Glomerular visceral epithelial cell (primary cell): ENCODE results near the gene CTTNBP2.
"Not testable (repeated sequence)": the region's sequence is repeated elsewhere in the genome, so short reads cannot be mapped to it uniquely, and the experiment has no call there.

Experiments used
- DNase-seq: peaks from one replicate; pipeline ENCODE4 v3.0.0-alpha.2; 2016; ENCODE audit errors: extremely low spot score

The CTTNBP2 gene

DNA sequence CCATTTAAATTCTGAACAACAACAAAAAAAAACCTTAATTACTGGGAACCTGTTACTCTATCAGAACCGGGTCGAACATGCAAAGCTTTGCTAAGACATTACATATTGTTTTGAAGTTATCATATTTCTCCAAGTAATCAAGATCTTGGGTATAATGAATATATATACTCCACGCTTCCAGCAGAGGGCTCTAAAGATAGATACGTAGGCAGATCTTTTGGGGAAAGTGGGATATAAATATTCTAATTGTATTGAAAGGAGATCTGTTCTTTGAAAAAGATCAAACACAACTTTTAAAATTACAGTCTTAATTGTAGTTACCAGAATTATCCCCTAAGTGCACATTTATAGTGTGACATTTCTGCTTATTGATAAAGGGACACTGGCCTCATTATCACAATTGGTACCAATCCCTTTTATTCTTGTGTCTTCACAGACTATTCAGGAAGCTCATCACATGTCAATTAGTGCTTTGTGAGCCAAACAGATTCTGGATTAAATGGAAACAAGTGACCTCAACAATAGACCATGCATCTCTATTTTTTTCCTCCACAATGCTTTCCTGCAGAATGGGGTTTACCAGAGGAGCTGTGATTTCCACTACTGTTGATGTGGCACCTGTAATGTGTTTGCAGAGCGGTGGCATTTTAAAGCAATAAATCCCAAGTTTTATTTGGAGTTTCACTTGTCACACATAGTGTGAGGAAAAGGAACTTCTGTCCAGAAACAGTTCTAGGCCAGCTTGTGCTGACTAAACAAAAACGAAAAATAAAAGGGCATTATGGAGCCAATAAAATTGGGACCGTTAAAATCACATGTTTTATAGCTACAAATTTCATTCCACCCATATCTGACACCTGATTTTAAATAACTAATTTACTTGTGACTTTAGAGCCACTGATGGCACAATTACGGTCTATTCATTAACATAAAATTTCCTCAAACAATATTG is 122.4 kb downstream of the CTTNBP2 start:
- DNase-seq = peak; percentile 21

GRCh38 chr7:117741962-117742361 is 131.3 kb downstream of the CTTNBP2 start:
- DNase-seq = no peak

GRCh38 chr7:117739085-117739484 is 134.2 kb downstream of the CTTNBP2 start:
- no peak for DNase-seq

- DNase-seq = no peak
These were observed 135.3 kb downstream of the CTTNBP2 start for GRCh38 chr7:117737926-117738325.

- no peak for DNase-seq
These were observed 141.8 kb downstream of the CTTNBP2 start for GRCh38 chr7:117731455-117731854.

GRCh38 chr7:117730390-117730789 is 142.9 kb downstream of the CTTNBP2 start:
- no peak for DNase-seq

DNA sequence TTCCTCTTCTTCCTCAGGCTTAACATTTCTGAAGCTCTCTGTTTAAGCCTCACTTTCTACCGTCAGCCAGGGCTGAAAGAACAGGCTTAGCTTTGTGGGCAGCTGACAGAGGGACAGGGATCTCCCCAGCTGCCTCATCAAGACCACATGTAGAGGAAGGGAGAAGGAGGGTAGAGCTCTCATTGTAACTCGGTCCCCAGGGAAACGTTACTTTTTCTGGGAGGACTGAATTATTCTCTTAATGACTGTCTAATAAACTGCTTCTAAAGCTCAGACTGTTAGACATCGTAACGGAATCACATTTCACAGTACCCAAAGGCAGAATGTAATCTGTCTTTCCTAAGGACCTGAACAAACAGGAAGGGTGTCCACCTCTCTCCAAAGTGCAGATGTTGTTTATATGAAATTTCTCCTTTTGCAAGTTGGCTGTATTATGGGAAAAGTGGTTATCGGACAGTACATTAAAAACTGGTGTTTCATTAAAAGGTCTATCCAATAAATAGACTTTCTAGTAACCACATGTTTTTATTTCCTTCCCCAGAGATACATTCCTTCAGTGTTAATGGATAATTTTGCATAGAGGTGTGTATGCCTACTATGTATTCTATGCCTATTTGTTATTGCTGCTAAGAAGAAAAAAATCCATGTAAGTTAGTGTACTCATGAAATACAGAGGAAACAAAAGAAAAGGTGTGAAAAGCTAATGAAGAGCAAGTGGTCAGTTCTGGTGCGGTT is 144.2 kb downstream of the CTTNBP2 start:
- DNase-seq = no peak

DNA sequence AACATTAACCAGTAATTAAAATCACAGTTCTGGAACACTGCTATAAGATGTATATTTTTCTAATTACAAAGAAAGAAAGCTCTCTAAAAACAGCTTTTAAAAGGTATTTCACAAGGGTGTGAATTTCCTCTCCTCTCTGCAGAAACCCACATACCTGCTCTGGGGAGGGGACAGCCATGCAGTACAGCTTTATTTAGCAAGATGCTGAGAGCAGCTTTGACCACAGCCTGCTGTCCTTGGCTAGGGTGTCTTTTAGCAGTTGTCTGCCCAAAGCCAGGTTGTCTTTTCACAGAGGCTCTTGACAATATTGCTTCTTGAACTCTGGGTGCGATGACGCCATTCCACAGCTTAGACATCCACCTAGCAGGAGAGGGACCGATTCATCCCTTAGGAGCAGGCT is 148.3 kb downstream of the CTTNBP2 start:
- DNase-seq = no peak

- no peak for DNase-seq
These were observed 153.9 kb downstream of the CTTNBP2 start for GRCh38 chr7:117719377-117719776.

DNA sequence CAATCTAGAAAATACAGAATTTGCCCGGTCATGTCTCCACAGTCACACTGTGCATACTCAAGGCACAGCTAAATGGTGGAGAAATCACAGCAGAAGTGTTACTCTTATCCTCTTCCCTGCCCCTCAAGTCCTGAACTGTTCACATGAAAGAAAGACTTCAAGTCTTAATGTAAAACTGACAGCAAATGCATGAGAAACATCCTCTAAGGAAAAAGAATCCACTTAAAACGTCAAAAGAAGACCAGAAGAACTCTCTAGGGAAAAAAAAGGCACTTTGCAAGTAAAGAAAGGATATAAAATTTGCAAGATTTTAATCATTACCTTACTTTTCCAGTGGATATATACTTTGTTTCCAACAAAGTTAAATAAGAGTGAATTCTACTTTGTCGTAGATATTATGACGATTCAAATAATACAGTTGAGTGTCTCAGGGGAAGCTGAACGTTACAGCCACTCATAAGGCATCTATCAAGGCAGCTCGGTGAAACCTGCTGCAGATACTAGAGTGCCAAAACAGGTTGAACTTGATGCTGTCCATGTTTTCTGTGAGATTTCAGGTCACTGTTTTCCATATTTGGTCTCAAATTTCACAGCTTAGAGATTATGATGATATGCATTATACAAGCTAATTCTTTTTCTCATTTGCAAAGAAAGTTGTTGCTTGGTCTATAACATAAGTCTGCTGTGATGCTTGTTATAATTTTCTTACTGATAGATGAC is 155.0 kb downstream of the CTTNBP2 start:
- no peak for DNase-seq

DNA sequence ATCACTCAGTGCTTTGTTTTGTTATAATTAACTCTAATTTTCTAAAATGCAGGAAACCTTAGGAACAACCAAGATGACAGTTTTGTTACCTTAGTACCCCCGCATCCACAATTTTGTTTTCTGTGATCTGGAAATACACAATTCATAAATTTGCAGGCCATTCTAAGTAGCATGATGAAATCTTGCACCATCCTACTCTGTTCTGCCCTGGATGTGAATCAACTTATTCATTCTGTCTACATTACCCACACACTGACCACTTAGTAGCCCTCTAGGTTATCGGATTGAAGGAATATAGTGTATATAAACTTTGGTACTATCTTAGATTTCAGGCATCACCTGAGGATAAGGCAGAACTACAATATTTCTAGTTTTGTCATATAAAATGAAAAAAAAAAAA is 155.9 kb downstream of the CTTNBP2 start:
- no peak for DNase-seq

DNA sequence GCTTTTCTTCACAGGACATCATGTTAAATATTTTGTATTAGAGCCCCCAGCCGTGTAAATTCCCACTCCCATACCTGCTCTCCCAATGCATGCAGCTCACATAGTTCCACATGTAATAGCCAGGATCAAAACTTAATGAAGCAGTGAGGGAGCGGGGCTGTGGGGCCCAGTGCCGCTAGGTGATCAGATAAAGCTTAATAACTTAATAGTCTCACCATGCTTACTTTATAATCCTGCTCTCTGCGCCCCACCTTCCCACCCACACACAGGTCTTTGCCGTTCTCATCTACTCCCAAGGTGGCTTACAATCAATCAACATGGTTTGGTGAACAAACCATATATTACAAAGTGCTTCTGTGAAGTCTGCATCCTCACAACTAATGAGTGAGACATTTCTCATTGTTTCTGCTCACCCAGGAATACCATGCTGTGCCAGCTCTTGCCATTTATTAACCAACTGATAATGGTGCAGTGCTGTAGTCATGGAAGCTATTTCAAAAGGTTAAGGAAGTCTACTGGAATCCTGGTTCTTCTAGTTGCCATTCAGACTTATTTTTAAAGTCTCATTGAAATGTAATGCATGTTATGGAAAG is 156.4 kb downstream of the CTTNBP2 start:
- peak; percentile 58 for DNase-seq

GRCh38 chr7:117715784-117716445 is 157.3 kb downstream of the CTTNBP2 start:
- peak; percentile 63 for DNase-seq

DNA sequence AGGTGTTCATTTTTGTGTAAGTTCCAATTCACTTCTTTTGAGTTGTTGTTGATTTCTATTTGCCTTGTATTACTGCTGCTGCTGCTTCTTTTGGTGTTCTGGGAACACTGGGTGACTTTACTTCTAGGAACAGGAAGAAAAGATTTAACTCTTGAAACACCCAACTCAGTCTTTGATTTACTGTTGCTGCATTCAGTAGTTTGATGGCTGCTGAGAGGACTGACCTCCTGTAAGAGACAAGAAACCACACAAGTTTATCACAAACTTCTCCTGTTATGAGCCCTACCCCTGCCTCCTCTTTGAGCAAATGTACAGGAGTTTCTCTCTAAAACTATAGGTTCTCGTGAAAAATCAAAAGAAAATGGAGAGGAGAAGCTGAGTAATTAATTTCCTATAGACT is 161.7 kb downstream of the CTTNBP2 start:
- DNase-seq = no peak

- not testable (repeated sequence) for DNase-seq
These were observed 165.1 kb downstream of the CTTNBP2 start for GRCh38 chr7:117708173-117708572.

DNA sequence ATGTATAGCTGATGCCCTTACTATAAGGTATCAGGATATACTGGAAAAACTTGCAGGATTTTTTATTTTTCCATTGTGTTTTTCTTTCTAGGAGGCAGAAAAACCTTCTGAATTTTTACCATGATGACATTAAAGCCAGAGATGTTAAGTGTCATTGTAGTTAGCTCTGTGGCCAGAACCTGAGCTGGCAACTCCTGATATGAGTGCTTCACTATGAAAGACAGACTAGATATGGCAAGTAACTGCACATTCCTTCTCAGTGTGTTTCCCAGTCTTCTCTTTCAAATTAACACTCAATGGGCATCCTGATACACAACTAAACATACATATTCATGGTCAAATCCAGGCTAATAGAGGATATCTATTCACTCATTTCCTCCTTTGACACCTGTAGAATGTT is 166.2 kb downstream of the CTTNBP2 start:
- DNase-seq = no peak

DNA sequence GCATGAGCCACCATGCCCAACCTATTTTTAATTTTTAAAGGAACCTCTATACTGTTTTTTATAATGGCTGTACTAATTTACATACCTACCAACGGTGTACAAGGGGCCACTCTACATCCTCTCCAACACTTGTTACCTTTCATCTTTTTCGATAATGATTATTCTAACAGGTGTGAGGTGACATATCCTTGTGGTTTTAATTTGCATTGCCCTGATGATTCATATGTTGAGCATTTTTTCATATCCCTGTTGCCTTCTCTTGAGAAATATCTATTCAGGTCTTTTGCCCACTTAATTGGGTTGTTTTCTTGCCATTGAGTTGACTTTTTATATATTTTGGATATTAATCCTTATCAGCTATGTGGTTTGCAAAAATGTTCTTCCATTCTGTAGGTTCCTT is 167.0 kb downstream of the CTTNBP2 start:
- peak; percentile 9 for DNase-seq

DNA sequence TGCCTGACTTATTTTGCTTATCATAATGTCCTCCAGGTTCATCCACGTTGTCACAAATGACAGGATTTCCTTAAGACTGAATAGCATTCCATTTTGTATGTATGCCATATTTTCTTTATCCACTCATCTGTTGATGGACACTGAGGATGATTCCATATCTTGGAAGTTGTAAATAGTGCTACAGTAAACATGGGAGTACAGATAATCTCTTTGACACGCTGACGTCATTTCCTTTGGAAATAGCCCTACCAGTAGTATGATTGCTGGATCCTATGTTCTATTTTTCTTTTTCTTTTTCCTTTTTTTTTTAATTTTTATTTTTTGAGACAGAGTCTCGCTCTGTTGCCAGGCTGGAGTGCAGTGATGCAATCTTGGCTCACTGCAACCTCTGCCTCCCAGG is 167.6 kb downstream of the CTTNBP2 start:
- no peak for DNase-seq

DNA sequence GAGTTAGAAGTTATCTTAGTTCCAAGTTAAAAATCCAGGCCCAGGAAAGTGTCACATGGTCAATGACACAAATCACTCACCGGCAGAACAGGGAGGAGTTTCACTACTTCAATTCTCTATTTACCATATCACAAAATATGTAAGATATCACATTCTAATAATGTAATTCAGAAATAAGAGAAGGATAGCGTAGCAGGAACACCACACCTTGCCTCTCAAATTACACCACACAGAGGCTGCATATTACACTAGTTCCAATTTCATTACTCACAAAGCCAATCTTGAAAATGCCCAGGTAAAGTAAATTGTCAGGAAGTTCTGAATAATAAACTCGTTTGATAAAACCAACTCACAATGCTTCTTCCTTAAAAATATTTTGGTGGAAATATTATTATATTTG is 169.2 kb downstream of the CTTNBP2 start:
- no peak for DNase-seq

DNA sequence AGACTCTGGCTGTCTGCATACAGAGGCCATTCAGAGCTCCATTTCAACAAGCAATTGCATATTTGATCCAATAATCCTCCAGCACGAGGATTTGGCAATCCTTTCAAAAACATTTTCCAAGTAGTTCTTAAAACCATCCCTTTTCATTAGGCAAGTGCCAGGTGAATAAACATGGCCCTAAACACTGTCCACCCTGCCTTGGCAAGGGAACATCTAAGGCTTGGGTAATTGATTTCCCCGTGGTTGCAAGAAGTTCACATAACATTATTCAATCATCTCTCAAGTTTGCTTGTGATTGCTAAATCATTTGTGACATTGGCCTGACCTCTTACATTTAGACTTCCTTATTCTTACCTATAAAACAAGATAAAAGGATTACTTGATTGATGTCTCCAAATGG is 175.2 kb downstream of the CTTNBP2 start:
- DNase-seq = no peak

GRCh38 chr7:117692338-117692737 is 180.9 kb downstream of the CTTNBP2 start:
- no peak for DNase-seq
